SK-N-SH (cell line): ENCODE measurements around the gene FHDC1. TPM values are rescaled to one million over a fixed set of nuclear protein-coding genes. Genes with fewer than 3 reads are reported as not detected.

ENCODE experiments used
- CTCF ChIA-PET: fragments of 300-600, 350-600 bp; formaldehyde crosslinking; extraction: SDS; loops from one replicate; lab custom pipeline; 2021; lab: Yijun Ruan, JAX
- POLR2A ChIA-PET: fragments of 350-600 bp; sonication (Branson Sonifier 250); formaldehyde crosslinking; extraction: SDS; loops from one replicate; lab custom pipeline; 2020; ENCODE audit warnings: antibody characterized with exemption, inconsistent platforms; lab: Yijun Ruan, JAX
- DNase-seq: peaks from one replicate; pipeline ENCODE4 v3.0.0; 2012
- H2AFZ ChIP-seq: fragments of 200-600 bp; sonication (generic); 2 replicates; pipeline ENCODE4 v1.8.1; 2016; ENCODE audit warnings: antibody characterized with exemption, mild to moderate bottlenecking, low read depth
- H3F3A ChIP-seq: fragments of 200-600 bp; sonication (generic); replicated peaks from 2 replicates; pipeline ENCODE3; 2016; ENCODE audit warnings: antibody characterized with exemption, mild to moderate bottlenecking; ENCODE audit not compliant: insufficient read depth
- H3K27ac ChIP-seq, 2 experiments: fragments of 200-500 bp in 1 of 2; fragments of 200-600 bp in 1 of 2; sonication (Bioruptor generic) in 1 of 2; sonication (generic), shearing (Covaris generic) in 1 of 2; 2 replicates each; pipeline versions ENCODE4 v1.5.1 to v1.6.1; 2014 to 2016; ENCODE audit warnings: low read depth in 2 of 2, inconsistent platforms in 1 of 2, low read length in 1 of 2, mild to moderate bottlenecking in 1 of 2, mixed read lengths in 1 of 2
- H3K27me3 ChIP-seq: fragments of 200-600 bp; sonication (generic), shearing (Covaris generic); 2 replicates; pipeline ENCODE4 v1.6.1; 2016; ENCODE audit warnings: mixed run types; ENCODE audit not compliant: insufficient read depth
- H3K36me3 ChIP-seq, 2 experiments: fragments of 200-500 bp in 1 of 2; fragments of 200-600 bp in 1 of 2; sonication (Bioruptor generic) in 1 of 2; sonication (generic) in 1 of 2; replicated peaks in 1 of 2; 2 replicates each; pipeline versions ENCODE3 to v1.5.1; 2014 to 2016; ENCODE audit warnings: low read length in 1 of 2, mild to moderate bottlenecking in 1 of 2; ENCODE audit not compliant: insufficient read depth in 2 of 2, control insufficient read depth in 1 of 2
- H3K4me1 ChIP-seq, 2 experiments: fragments of 200-500 bp in 1 of 2; fragments of 200-600 bp in 1 of 2; sonication (Bioruptor generic) in 1 of 2; sonication (generic), shearing (Covaris generic) in 1 of 2; 2 replicates each; pipeline versions ENCODE4 v1.5.1 to v1.6.1; 2014 to 2016; ENCODE audit warnings: low read depth in 1 of 2, low read length in 1 of 2, mixed run types in 1 of 2; ENCODE audit not compliant: insufficient read depth in 2 of 2, control insufficient read depth in 1 of 2
- H3K4me2 ChIP-seq: fragments of 200-600 bp; sonication (generic), shearing (Covaris generic); 2 replicates; pipeline ENCODE4 v1.6.1; 2017; ENCODE audit warnings: mixed run types
- H3K4me3 ChIP-seq, 2 experiments: fragments of 200-500 bp in 1 of 2; fragments of 200-600 bp in 1 of 2; sonication (Bioruptor generic) in 1 of 2; sonication (generic), shearing (Covaris generic) in 1 of 2; 2 replicates each; pipeline versions ENCODE4 v1.5.1 to v1.8.1; 2014 to 2016; ENCODE audit warnings: low read depth in 2 of 2, inconsistent platforms in 1 of 2, low read length in 1 of 2, mild to moderate bottlenecking in 1 of 2, mixed read lengths in 1 of 2, moderate library complexity in 1 of 2
- H3K79me2 ChIP-seq: fragments of 200-600 bp; sonication (generic); 2 replicates; pipeline ENCODE4 v1.8.1; 2017; ENCODE audit warnings: mild to moderate bottlenecking; ENCODE audit not compliant: insufficient read depth
- H3K9ac ChIP-seq: fragments of 200-600 bp; sonication (generic); 2 replicates; pipeline ENCODE4 v1.6.1; 2017; ENCODE audit warnings: mixed run types
- H3K9me2 ChIP-seq: fragments of 200-600 bp; sonication (generic); 2 replicates; pipeline ENCODE4 v1.6.1; 2017; ENCODE audit warnings: mixed run types
- H3K9me3 ChIP-seq: fragments of 200-600 bp; sonication (generic); 2 replicates; pipeline ENCODE4 v1.6.1; 2017; ENCODE audit warnings: mixed run types, mild to moderate bottlenecking, moderate library complexity
- H4K20me1 ChIP-seq: fragments of 200-600 bp; sonication (generic); 2 replicates; pipeline ENCODE4 v1.6.1; 2017; ENCODE audit warnings: mild to moderate bottlenecking, mixed run types; ENCODE audit not compliant: insufficient read depth
- ELF1 ChIP-seq: IDR thresholded peaks from 2 replicates; pipeline ENCODE4 v1.4.0; 2012
- EZH2phosphoT487 ChIP-seq: fragments of 200-600 bp; sonication (generic); IDR thresholded peaks from 2 replicates; pipeline ENCODE4 v1.6.1; 2017; ENCODE audit warnings: low read depth, mixed run types, mild to moderate bottlenecking, antibody characterized with exemption, moderate library complexity, borderline replicate concordance
- FOSL2 ChIP-seq: IDR thresholded peaks from 2 replicates; pipeline ENCODE4 v1.4.0; 2012; ENCODE audit warnings: low read depth, mild to moderate bottlenecking, moderate library complexity, borderline replicate concordance
- FOXJ3 ChIP-seq: sonication (generic); formaldehyde crosslinking; IDR thresholded peaks from 2 replicates; pipeline ENCODE4 v1.5.1; 2020; ENCODE audit warnings: mild to moderate bottlenecking, missing genetic modification reagents
- FOXM1 ChIP-seq: IDR thresholded peaks from 2 replicates; pipeline ENCODE4 v1.4.0; 2012; ENCODE audit warnings: low read depth, mild to moderate bottlenecking
- GABPA ChIP-seq: IDR thresholded peaks from 2 replicates; pipeline ENCODE4 v1.4.0; 2012; ENCODE audit warnings: low read depth, mild to moderate bottlenecking
- IRF3 ChIP-seq: fragments of 150-350 bp; IDR thresholded peaks from 2 replicates; pipeline ENCODE4 v1.6.1; 2016; ENCODE audit warnings: mild to moderate bottlenecking, low read depth, low read length
- MEF2A ChIP-seq: IDR thresholded peaks from 2 replicates; pipeline ENCODE4 v1.4.0; 2012; ENCODE audit warnings: low read depth, borderline replicate concordance
- RFX5 ChIP-seq: IDR thresholded peaks from 2 replicates; pipeline ENCODE4 v1.6.1; 2012; ENCODE audit warnings: mild to moderate bottlenecking, improper control_type of control experiment, low read length
- RXRA ChIP-seq: IDR thresholded peaks from 2 replicates; pipeline ENCODE4 v1.4.0; 2012; ENCODE audit warnings: low read depth, mild to moderate bottlenecking, borderline replicate concordance
- SIN3A ChIP-seq: IDR thresholded peaks from 2 replicates; pipeline ENCODE4 v1.6.1; 2012; ENCODE audit warnings: low read depth, mild to moderate bottlenecking, low read length, moderate library complexity, borderline replicate concordance
- TAF1 ChIP-seq: IDR thresholded peaks from 2 replicates; pipeline ENCODE4 v1.6.1; 2012; ENCODE audit warnings: low read depth, mild to moderate bottlenecking, low read length, moderate library complexity, borderline replicate concordance
- TEAD4 ChIP-seq: IDR thresholded peaks from 2 replicates; pipeline ENCODE4 v1.4.0; 2012; ENCODE audit warnings: mild to moderate bottlenecking, borderline replicate concordance; ENCODE audit not compliant: insufficient read depth
- WGBS: methylation state at CpG from one replicate; pipeline ENCODE4 v1.1.6; 2017; ENCODE audit warnings: low lambda C conversion rate; 5-methylcytosine and 5-hydroxymethylcytosine counted together
- polyA plus RNA-seq, 3 experiments: library from polyadenylated mRNA; depleted of rRNA; stranded (reverse); fragments of >200 nt; gene quantifications; 2 replicates each; pipeline ENCODE4 v1.2.3, GENCODE V29; 2012
- TF ChIP-seq, protein P1 (sequence below): IDR thresholded peaks from 2 replicates; pipeline ENCODE4; 2012
- TF ChIP-seq, protein P2 (sequence below): IDR thresholded peaks from 2 replicates; pipeline ENCODE4 v1.4.0; 2012; ENCODE audit warnings: low read depth

The FHDC1 gene
- polyA plus RNA-seq, 1 of the 3 experiments (the other 2 are of a cell fraction): 0.02 TPM

GRCh38 chr4:153021276-153021675 is 85.2 kb downstream of the FHDC1 start:
- TF ChIP-seq FOSL2 (no peak), IRF3 (no peak)
- no peaks in the 10 kb centered on the region for H3K9me3 ChIP-seq
- H3K9me2 ChIP-seq: no peaks in the 10 kb centered on the region
- no peaks in the 10 kb centered on the region for H3K27me3 ChIP-seq
- no peaks in the 10 kb centered on the region for H3F3A ChIP-seq
- no peak overlapping the region for H3K4me2 ChIP-seq
- WGBS: no CpG with 5 or more reads among the region's 8 CpGs
- H4K20me1 ChIP-seq: no peaks in the 10 kb centered on the region
- no peaks in the 10 kb centered on the region for H3K79me2 ChIP-seq
- no peaks in the 10 kb centered on the region; a peak in 1 of 4 replicates for H3K4me1 ChIP-seq
- H2AFZ ChIP-seq: no peak overlapping the region
- no peak for DNase-seq
- no peaks in the 10 kb centered on the region for H3K36me3 ChIP-seq
- ChIA-PET CTCF (interaction anchor here (0.6 to 1.0 kb wide), 2 partner anchors 62 to 245 kb away, joined by 3 read pairs; no protein-coding TSS in a partner anchor), POLR2A (no interaction called here)
- no peak overlapping the region for H3K4me3 ChIP-seq
- no peak overlapping the region for H3K9ac ChIP-seq
- no peak overlapping the region for H3K27ac ChIP-seq

DNA sequence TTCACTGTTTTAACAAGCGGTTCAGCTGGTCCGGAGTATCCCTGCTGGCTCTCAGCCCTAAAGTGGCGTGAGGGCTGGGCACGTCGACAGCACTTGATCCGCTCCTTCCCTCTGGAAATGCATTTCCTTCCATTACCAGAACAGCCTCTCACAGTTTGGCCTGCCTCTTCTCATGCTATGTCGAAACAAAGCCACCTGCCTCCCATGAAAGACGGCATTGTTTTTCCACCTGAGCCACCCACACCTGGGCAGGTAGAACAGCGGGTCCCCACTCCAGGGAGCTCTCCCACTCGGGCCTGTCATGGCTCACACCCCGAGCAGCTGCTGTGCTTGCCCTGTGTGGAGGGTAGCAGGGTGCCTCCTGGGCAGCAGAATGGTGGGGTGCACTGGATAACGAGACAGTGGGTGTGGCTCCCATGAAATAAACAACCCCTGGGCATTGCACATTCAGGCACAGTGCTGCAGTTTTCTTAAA is 86.2 kb downstream of the FHDC1 start:
- no peaks in the 10 kb centered on the region for H3K27me3 ChIP-seq
- 88% methylated on average over 7 of the region's 12 CpGs for WGBS
- H3F3A ChIP-seq: no peaks in the 10 kb centered on the region
- H3K27ac ChIP-seq: no peak overlapping the region
- ChIA-PET CTCF (no interaction called here), POLR2A (no interaction called here)
- no peaks in the 10 kb centered on the region for H3K9me3 ChIP-seq
- H2AFZ ChIP-seq: no peak overlapping the region
- no peaks in the 10 kb centered on the region; a peak in 1 of 4 replicates for H3K4me1 ChIP-seq
- no peaks in the 10 kb centered on the region for H4K20me1 ChIP-seq
- TF ChIP-seq MEF2A: no peak
- no peak for DNase-seq
- H3K36me3 ChIP-seq: no peaks in the 10 kb centered on the region
- no peaks in the 10 kb centered on the region for H3K9me2 ChIP-seq
- H3K4me3 ChIP-seq: no peak overlapping the region
- H3K79me2 ChIP-seq: no peaks in the 10 kb centered on the region
- no peak overlapping the region for H3K9ac ChIP-seq
- H3K4me2 ChIP-seq: no peak overlapping the region

GRCh38 chr4:153023139-153023538 is 87.0 kb downstream of the FHDC1 start:
- H2AFZ ChIP-seq: no peak overlapping the region
- no peak overlapping the region for H3K9ac ChIP-seq
- H3K79me2 ChIP-seq: no peaks in the 10 kb centered on the region
- H3K9me3 ChIP-seq: no peaks in the 10 kb centered on the region
- DNase-seq: no peak
- no peaks in the 10 kb centered on the region for H3F3A ChIP-seq
- 39% methylated on average over 3 of the region's 3 CpGs for WGBS
- H3K4me2 ChIP-seq: no peak overlapping the region
- ChIA-PET CTCF (interaction anchor here (1.1 kb wide), 1 partner anchor 60 kb away, joined by 3 read pairs; no protein-coding TSS in a partner anchor), POLR2A (no interaction called here)
- no peaks in the 10 kb centered on the region for H4K20me1 ChIP-seq
- no peaks in the 10 kb centered on the region for H3K9me2 ChIP-seq
- H3K27ac ChIP-seq: no peak overlapping the region
- H3K4me1 ChIP-seq: no peaks in the 10 kb centered on the region; a peak in 1 of 4 replicates
- TF ChIP-seq, protein P1, sequence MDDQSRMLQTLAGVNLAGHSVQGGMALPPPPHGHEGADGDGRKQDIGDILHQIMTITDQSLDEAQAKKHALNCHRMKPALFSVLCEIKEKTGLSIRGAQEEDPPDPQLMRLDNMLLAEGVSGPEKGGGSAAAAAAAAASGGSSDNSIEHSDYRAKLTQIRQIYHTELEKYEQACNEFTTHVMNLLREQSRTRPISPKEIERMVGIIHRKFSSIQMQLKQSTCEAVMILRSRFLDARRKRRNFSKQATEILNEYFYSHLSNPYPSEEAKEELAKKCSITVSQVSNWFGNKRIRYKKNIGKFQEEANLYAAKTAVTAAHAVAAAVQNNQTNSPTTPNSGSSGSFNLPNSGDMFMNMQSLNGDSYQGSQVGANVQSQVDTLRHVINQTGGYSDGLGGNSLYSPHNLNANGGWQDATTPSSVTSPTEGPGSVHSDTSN: no peak
- TF ChIP-seq RFX5 (no peak), SIN3A (no peak), FOXM1 (no peak), IRF3 (no peak), RXRA (no peak), GABPA (no peak), EZH2phosphoT487 (no peak), ELF1 (no peak), TEAD4 (no peak), TAF1 (no peak), FOXJ3 (no peak)
- TF ChIP-seq, protein P2, sequence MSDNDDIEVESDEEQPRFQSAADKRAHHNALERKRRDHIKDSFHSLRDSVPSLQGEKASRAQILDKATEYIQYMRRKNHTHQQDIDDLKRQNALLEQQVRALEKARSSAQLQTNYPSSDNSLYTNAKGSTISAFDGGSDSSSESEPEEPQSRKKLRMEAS: no peak
- no peaks in the 10 kb centered on the region for H3K36me3 ChIP-seq
- H3K27me3 ChIP-seq: no peaks in the 10 kb centered on the region
- H3K4me3 ChIP-seq: no peak overlapping the region
